Activated gamma-delta T cell treated with Interleukin-2 at 50 U/mL for 16 hours (primary cell): ENCODE measurements around the gene CYS1.
"Not testable (repeated sequence)": the region's sequence is repeated elsewhere in the genome, so short reads cannot be mapped to it uniquely, and the experiment has no call there.

Experiments
- DNase-seq: peaks from one replicate; pipeline ENCODE4 v3.0.0-alpha.2; 2020

The CYS1 gene

DNA sequence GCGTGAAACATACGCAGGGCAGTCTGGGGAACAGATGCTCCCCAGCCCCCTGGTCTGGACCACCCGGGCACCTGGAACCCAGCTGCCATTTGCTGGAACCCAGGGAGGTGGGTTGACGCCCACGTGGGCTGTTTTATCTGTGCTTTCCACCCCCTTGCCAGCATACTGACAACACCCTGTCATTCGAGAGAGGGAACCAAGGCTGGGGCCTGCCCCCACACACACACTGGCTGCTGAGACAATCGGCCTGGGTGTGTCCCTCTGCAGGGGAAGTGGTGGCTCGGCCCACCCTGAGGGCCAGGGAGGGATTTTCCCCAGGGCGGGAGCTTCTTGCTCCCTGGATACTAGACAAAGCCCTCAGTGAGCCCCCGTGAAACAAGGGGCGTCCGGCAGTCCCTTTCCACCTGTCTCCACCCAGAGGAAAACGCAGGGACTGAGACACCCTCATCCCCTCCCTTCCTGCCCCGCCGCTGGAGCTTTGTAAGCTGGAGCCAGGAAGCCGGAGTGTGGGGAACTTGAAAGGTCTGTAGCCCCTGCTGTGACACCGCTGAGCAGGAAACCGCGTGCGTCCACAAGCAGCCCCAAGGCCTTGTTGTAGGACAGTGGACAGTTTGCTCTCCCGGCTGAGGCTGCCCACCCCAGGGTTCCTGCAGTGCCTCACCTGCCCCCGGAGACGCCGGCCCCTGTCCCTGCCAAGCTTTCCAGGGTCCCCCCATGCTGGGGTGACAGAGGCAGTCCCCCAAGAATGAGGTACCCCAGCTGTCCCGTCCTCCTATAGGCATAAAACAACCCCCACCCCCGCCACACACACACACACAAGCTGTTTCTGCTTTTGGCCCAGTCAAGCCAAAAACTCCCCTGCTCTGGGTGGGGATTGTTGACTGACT lies 51.0 kb downstream of the CYS1 start:
- peak; percentile 36 for DNase-seq

DNA sequence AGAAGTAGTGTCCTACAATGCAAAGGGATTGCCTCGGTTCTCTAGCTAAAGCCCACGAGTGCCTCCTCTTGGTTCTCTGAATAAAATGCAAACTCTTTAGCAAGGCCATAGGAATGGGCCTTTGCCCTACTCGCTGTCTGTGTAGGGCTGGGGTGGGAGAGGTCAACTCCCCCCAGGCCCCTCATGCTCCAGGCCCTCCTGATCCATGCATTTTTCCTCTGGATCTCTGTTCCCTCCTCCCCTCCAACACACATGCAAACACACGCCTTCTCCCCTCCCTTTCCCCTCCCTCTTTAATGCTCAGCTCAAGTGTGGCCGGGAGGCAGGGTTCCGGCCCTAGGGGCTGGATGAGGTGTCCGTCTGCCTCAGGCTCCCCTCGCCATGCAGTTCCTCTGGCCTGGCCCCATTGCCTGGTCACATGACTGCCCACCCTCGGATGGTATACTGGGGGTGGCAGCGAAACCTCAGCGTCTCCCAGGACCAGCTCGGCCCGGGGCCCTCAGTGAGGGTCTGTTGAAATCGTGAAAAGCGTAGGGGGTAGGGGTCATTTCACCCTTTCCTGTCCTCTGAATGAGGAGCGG lies 51.7 kb downstream of the CYS1 start:
- DNase-seq: no peak

DNA sequence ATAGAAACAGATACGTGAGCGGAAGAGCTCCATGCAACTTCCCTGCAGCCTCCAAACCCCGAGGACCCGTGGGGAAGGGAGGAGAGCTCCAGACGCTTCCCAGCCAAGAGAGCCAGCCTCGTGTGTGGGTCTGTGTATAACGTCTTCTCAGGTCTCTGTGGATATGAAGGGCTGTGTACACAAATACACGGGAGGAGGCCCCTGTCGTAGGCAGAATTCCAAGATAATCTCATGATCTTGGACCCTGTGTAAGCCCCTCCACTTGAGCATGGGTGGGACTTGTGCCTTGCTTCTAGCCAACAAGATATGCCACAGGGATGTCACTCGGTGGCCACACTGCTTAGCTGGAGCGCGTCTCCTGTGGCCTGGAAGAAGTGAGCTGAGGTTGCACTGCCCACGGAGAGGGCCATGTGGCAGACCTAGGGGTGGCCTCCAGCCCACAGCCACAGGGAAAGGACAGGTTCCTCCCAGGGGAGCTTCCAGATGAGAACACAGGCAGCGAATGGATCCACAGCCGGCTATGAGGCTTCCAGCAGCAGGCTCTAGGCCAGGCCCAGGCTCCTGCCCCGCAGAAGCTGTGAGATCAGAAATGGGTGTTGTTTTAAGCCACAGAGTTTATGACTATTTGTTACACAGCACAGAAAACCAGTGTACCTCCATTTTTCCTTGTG lies 52.4 kb downstream of the CYS1 start:
- DNase-seq: no peak

DNA sequence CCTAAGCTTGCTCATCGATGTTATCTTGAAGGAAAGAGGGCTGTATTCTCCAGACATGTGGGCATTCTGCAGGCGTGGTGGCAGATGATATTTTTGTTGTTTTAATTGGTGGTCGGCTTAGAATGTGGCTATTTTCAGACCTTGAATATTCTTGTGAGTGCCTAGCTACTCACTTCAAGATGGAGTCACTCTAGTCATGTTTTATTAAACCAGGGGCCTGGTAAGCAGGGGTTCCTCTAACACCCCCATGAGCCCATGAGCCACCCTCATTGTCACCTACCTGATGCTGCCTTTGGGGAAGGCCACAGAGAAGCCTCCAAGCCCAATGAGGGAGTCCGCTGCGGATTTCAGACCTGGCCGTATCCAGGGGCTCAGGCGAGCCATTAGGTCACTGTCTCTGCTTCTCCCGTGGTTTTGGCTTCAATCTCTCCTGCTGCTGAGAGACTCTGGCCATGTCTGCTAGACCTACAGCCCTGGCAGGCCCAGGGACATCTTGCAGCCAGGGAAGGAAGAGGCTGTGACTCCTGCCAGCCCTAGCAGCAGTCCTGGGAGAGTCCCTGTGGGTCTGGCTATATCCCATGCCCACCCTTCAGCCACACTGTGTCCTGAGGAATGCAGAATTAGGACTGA lies 53.2 kb downstream of the CYS1 start:
- DNase-seq: no peak

DNA sequence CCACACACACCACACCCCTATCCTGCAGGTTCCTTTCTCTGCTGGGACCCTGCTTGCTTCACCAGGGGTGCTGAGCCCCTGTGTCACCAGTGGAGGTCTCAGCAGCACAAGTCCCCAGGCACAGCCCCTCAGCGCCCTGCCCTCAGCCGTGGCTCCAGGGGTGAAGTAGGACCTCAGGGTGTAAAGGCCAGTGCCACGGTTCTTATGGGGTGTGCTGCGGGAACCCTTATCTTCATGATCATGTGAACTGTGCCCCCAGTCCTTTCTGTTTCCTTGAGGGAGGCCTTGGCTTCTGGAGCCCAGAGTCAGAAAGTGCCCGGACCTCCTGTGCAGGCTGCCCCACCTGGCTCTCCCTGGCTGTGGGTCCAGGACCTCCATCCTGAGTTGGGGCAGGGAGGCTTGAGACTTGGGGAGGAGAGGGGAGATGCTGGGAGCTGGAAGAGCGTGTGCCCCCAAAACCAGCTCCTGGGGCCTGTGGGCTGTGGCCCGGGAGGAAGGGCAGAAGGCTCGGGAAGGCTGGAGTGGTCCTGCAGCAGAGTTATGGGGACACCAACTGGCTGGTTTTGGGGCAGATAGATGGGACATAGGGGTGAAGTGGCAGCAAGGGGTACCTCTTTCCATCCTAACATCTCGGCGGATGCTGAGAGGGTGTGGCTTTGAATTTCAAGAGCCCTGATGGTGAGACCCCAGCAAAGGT lies 57.1 kb downstream of the CYS1 start:
- no peak for DNase-seq

DNA sequence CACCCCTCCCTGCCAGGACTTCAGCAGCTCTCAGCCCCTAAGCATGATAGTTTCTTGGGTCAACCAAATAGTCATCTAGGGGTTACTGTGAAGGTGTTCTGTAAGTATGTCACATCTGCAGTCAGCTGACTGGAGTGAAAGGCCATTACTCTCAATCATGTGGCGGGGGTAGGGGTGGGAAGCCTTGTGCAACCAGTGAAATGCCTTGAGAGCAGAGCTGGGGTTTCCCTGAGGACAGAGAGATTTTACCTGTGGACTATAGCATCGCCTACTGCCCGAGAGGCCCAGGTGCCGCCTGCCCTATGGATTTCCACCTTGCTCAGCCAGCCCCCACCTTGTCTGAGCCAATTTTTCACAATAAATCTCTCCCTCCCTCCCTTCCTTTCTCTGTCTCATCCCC lies 57.8 kb downstream of the CYS1 start:
- DNase-seq: no peak

DNA sequence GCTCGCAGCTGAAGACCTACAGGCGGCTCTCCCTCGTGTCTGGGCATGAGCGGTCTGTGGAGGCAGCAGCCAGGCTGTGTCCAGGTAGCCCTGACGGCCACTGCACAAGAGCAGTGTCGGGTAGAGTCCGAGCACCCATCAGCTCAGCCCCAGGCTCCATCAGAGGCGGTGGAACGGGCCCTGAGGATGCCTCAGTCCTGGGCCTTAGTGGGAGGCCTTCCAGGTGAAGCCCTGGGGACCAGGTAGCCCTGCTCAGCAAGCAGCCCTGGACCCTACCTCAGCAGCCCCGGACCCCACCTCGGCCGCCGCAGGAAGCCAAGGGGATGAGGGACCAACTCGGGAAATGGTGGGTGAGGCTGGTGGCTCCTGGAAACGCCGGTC lies 58.2 kb downstream of the CYS1 start:
- no peak for DNase-seq

DNA sequence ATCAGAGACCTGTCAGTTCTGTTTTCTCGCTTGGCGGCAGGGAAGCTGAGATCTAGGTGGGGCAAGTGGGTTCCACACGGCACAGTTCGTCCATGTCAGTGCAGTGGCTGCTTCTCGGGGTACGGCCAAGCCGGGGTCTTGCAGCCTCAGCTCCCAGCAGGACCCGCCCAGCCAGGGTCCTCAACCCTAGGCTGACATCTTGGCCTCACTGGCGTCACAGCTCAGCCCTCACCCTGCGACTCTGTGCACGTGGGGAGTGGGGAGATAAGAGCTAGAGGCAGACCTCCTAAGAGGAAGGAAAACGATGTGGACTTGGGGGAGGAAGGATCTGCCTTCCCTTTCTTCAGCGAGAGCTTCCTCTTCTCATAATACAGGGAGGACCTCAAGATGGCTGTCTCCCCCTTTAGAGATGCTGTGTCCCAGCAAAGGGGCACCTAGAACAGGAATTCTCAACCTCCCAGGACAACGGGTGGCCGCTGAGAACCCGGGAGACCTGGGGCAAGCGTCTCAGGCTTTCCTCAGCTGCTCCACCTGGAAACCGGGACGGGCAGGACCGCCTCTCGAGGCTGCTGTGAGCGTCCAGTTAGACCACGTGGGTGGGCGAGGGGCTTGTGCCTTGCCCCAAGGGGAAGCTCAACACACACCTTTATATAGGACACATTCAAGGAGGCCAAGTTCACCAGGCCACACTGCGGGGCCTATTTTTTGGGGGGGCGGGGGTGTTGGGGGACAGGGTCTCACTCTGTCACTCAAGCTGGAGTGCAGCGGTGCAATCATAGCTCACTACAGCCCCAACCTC lies 60.4 kb downstream of the CYS1 start:
- DNase-seq: no peak

DNA sequence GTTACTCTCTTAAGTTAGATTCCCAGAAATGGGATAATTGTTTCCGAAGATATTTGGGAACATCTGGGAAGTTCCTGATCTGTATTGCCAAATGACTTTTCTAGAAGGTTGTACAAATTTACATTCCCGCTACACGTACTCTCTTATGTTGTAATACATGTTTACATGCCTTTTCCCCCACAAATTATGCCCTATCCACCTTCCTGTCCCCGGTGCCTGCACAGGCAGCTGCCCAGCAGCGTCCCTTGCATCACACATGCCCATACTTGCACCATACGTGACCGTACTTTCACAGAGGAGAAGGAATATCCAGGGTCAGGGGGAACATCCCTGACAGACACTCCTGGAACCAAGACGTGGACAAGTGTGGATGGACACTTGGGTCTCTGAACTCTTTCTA lies 61.0 kb downstream of the CYS1 start:
- no peak for DNase-seq

DNA sequence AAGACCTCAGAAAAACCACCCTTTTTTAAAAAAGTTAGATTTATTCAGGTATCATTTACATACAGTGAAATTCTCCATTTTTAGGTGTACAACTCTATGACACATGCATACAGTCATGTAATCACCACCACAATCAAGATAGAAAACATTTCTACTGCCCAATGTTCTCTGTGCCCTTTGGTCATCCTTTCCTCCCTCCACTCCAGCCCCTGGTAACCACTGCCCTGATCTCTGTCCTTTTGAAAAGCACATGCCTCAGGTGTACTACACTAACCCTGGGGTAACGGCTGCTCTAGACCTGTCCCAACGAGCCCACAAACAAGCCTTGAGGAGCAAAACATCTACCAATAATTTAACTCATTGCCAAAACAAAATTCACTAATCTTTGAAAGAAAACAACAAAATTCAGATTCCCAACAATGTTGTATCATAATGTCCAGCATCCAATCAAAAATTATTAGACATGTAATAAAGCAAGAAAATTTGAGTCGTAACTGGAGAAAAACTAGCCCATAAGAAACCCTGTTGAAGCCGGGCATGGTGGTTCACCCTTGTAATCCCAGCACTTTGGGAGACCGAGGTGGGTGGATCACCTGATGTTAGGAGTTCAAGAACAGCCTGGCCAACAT lies 62.8 kb downstream of the CYS1 start:
- DNase-seq: no peak

DNA sequence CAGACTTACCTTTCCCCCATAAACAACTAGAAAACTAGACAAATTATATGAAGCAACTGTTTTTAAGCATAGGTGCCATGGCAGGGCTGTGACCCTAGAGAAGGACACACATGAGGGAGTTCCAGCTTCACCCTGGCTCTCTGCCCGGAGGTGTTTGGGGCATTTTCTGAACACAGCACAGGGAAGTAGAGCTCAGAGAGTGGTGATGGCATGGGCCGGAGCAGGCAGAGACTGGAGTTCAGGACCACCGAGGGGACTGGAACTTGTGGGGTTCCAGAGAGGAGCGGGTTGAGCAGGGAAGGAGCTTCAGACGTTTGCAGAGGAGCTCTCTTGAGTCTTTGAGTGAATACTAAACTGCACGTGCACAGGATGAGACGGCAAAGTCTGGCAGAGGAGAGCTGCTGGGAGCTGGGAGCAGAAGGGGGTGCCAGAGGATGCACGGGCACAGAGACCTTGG lies 63.4 kb downstream of the CYS1 start:
- DNase-seq: no peak

DNA sequence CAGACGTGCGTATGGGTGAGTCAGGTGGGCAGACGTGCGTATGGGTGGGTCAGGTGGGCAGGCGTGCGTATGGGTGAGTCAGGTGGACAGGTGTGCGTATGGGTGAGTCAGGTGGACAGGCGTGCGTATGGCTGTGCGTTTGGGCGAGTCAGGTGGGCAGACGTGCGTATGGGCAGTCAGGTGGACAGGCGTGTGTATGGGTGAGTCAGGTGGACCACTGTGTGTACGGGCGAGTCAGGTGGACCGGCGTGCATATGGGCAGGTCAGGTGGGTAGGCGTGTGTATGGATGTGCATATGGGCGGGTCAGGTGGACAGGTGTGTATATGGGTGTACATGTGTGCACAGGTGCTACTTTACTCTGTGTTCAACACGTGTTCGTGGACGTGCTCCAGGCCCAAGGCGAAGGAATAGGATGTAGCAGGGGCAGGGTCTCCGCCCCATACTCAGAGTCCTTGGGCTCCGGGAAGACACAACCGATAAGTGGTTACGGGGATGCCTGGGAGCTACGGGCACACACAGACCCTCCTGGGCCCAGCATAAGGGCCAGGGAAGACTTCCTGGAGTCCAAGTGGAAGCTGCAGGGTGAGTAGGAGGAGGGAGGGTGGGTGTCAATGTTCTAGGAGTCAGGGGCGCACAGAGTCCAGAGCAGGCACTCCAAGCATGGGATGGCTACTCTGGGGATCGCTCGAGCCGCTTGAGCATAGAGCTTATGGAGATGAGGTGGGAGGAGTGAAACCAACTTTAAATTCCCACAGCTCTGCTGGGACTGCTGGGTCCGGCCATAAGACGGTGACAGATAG lies 64.0 kb downstream of the CYS1 start:
- DNase-seq: no peak

DNA sequence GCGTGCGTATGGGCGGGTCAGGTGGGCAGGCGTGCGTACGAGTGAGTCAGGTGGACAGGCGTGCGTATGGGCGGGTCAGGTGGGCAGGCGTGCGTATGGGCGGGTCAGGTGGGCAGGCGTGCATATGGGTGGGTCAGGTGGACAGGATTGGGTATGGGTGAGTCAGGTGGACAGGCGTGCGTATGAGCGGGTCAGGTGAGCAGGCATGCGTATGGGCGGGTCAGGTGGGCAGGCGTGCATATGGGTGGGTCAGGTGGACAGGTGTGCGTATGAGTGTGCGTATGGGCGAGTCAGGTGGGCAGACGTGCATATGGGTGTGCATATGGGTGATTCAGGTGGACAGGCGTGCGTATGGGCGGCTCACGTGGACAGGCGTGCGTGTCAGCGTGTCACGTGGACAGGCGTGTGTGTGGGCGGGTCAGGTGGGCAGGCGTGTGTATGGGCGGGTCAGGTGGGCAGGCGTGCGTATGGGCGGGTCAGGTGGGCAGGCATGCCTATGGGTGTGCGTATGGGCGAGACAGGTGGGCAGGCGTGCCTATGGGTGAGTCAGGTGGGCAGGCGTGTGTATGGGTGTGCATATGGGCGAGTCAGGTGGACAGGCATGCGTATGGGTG lies 64.7 kb downstream of the CYS1 start:
- DNase-seq: not testable (repeated sequence)

DNA sequence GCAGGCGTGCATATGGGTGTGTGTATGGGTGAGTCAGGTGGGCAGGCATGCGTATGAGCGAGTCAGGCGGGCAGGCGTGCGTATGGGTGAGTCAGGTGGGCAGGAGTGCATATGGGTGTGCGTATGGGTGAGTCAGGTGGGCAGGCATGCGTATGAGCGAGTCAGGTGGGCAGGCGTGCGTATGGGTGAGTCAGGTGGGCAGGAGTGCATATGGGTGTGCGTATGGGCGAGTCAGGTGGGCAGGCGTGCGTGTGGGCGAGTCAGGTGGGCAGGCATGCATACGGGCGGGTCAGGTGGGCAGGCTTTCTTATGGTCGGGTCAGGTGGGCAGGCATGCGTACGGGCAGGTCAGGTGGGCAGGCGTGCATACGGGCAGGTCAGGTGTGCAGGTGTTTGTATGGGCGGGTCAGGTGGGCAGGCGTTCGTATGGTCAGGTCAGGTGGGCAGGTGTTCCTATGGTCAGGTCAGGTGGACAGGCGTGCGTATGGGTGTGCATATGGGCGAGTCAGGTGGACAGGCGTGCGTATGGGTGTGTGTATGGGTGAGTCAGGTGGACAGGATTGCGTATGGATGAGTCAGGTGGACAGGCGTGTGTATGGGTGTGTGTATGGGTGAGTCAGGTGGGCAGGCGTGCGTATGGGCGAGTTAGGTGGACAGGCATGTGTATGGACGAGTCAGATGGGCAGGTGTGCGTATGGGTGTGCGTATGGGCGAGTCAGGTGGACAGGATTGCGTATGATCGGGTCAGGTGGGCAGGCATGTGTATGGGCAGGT lies 65.6 kb downstream of the CYS1 start:
- DNase-seq: no peak

DNA sequence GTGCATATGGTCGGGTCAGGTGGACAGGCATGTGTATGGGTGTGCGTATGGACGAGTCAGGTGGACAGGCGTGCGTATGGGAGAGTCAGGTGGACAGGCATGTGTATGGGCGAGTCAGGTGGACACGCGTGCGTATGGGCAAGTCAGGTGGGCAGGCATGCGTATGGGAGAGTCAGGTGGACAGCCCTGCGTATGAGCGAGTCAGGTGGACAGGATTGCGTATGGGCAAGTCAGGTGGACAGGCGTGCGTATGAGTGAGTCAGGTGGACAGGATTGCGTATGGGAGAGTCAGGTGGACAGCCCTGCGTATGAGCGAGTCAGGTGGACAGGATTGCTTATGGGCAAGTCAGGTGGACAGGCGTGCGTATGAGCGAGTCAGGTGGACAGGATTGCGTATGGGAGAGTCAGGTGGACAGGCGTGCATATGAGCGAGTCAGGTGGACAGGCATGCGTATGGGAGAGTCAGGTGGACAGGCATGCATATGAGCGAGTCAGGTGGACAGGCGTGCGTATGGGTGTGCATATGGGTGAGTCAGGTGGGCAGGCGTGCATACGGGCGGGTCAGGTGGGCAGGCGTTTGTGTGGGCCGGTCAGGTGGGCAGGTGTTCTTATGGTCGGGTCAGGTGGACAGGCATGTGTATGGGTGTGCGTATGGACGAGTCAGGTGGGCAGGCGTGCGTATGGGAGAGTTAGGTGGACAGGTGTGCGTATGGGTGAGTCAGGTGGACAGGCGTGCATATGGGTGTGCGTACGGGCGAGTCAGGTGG lies 66.4 kb downstream of the CYS1 start:
- not testable (repeated sequence) for DNase-seq

DNA sequence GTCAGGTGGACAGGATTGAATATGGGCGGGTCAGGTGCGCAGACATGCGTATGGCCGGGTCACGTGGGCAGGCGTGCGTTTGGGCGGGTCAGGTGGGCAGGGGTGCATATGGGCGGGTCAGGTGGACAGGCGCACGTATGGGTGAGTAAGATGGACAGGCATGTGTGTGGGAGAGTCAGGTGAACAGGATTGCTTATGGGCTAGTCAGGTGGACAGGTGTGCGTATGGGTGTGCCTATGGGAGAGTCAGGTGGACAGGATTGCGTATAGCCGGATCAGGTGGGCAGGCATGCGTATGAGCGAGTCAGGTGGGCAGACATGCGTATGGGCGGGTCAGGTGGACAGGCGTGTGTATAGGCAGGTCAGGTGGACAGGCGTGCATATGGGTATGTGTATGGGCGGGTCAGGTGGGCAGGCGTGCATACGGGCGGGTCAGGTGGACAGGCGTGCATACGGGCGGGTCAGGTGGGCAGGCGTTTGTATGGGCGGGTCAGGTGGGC lies 67.2 kb downstream of the CYS1 start:
- DNase-seq: no peak

DNA sequence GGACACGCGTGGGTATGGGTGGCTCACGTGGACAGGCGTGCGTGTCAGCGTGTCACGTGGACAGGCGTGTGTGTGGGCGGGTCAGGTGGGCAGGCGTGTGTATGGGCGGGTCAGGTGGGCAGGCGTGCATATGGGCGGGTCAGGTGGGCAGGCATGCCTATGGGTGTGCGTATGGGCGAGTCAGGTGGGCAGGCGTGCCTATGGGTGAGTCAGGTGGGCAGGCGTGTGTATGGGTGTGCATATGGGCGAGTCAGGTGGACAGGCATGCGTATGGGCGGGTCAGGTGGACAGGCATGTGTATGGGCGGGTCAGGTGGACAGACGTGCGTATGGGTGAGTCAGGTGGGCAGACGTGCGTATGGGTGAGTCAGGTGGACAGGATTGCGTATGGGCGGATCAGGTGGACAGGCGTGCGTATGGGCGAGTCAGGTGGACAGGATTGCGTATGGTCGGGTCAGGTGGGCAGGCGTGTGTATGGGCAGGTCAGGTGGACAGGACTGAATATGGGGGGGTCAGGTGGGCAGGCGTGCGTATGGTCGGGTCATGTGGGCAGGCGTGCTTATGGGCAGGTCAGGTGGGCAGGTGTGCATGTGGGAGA lies 67.7 kb downstream of the CYS1 start:
- not testable (repeated sequence) for DNase-seq
